ENCODE measurements around the gene RAB19. TPM values are rescaled to one million over a fixed set of nuclear protein-coding genes. Genes with fewer than 3 reads are reported as not detected.
A peak's percentile ranks its signal among the peaks of the same experiment; 100 is the strongest.

RAB19 gene
- total RNA-seq, 1 experiment from 2014 or later, result 0.92 TPM

- no TSS peak for BruUV-seq (replicated peaks)
- no peak for ATAC-seq
- Histone ChIP-seq H3K27me3 (ENCODE audit: control insufficient read depth, insufficient read depth, low read length) (no peaks in the 10 kb centered on the region), H3K9me3 (ENCODE audit: control insufficient read depth, insufficient read depth, low read depth, low read length) (no peaks in the 10 kb centered on the region), H3K36me3 (ENCODE audit: control insufficient read depth, insufficient read depth, low read length) (no peaks in the 10 kb centered on the region), H3K4me1 (ENCODE audit: control insufficient read depth, insufficient read depth, low read length) (no peaks in the 10 kb centered on the region), H3K27ac (ENCODE audit: low read length) (no peak overlapping the region), H3K4me3 (ENCODE audit: low read depth in 2 of 2, low read length in 2 of 2) (no peak overlapping the region)
- POLR2A ChIA-PET, result no interaction called here
- DNase-seq (ENCODE audit: low read depth, low spot score), result no peak
- TF ChIP-seq TCF7L2 (IDR thresholded peaks at IDR 0.05; ENCODE audit: low read depth, low read length) (no peak), SIN3A (IDR thresholded peaks at IDR 0.05; ENCODE audit: borderline replicate concordance, insufficient read depth, low read depth, low read length) (no peak), POLR2AphosphoS5 (IDR thresholded peaks at IDR 0.05; ENCODE audit: low read depth, low read length) (no peak)
- intact Hi-C loops (cut with micrococcal nuclease; ENCODE audit: unreplicated experiment) (no loop called here), in situ Hi-C loops (cut with HindIII; ENCODE audit: low pct_unique_long_range_greater_than_20kb, low sequenced_read_pairs) (no loop called here)
- CTCF ChIA-PET, result no interaction called here
Measured at GRCh38 chr7:140441519-140441918, 37.7 kb downstream of the RAB19 start.

DNA sequence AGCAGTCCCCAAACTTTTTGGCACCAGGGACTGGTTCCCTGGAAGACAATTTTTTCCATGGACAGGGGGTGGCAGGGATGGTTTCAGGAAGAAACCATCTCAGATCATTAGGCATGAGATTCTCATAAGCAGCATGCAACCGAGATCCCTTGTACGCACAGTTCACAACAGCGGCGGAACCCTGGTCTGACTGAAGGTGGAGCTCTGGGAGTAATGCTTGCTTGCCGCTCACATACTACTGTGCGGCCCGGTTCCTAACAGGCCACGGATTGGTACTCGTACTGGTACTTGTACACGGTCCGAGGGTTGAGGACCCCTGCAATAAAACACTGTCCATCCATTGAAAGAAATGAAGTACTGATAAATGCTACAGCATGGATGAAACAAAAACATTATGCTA lies 42.6 kb downstream of the RAB19 start:
- CTCF ChIA-PET, result interaction anchor here (0.6 kb wide), 1 partner anchor 23 kb away, joined by 4 read pairs; no protein-coding TSS in a partner anchor
- intact Hi-C loops (cut with micrococcal nuclease; ENCODE audit: unreplicated experiment), result no loop called here
- ATAC-seq, result peak; percentile 46; the same call in 1 of the 2 replicates

More for the DNA sequence above, 42.6 kb downstream of the RAB19 start:
- no peak overlapping the region for H3K4me3 ChIP-seq (ENCODE audit: low read depth in 2 of 2, low read length in 2 of 2)
- no peaks in the 10 kb centered on the region for H3K4me1 ChIP-seq (ENCODE audit: control insufficient read depth, insufficient read depth, low read length)
- DNase-seq (ENCODE audit: low read depth, low spot score), result no peak
- TF ChIP-seq REST (IDR thresholded peaks at IDR 0.05; ENCODE audit: insufficient read depth in 1 of 2, low read depth in 2 of 2, low read length in 1 of 2) (no peak), POLR2AphosphoS5 (IDR thresholded peaks at IDR 0.05; ENCODE audit: low read depth, low read length) (no peak), SIN3A (IDR thresholded peaks at IDR 0.05; ENCODE audit: borderline replicate concordance, insufficient read depth, low read depth, low read length) (no peak), TCF7L2 (IDR thresholded peaks at IDR 0.05; ENCODE audit: low read depth, low read length) (no peak)
- TF ChIP-seq, protein P1, sequence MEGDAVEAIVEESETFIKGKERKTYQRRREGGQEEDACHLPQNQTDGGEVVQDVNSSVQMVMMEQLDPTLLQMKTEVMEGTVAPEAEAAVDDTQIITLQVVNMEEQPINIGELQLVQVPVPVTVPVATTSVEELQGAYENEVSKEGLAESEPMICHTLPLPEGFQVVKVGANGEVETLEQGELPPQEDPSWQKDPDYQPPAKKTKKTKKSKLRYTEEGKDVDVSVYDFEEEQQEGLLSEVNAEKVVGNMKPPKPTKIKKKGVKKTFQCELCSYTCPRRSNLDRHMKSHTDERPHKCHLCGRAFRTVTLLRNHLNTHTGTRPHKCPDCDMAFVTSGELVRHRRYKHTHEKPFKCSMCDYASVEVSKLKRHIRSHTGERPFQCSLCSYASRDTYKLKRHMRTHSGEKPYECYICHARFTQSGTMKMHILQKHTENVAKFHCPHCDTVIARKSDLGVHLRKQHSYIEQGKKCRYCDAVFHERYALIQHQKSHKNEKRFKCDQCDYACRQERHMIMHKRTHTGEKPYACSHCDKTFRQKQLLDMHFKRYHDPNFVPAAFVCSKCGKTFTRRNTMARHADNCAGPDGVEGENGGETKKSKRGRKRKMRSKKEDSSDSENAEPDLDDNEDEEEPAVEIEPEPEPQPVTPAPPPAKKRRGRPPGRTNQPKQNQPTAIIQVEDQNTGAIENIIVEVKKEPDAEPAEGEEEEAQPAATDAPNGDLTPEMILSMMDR (IDR thresholded peaks at IDR 0.05), result no peak
- no peaks in the 10 kb centered on the region for H3K36me3 ChIP-seq (ENCODE audit: control insufficient read depth, insufficient read depth, low read length)
- in situ Hi-C loops (cut with HindIII; ENCODE audit: low pct_unique_long_range_greater_than_20kb, low sequenced_read_pairs), result no loop called here
- H3K9me3 ChIP-seq (ENCODE audit: control insufficient read depth, insufficient read depth, low read depth, low read length), result no peaks in the 10 kb centered on the region
- no peaks in the 10 kb centered on the region for H3K27me3 ChIP-seq (ENCODE audit: control insufficient read depth, insufficient read depth, low read length)
- POLR2A ChIA-PET, result no interaction called here
- no peak overlapping the region for H3K27ac ChIP-seq (ENCODE audit: low read length)
- BruUV-seq (replicated peaks), result no TSS peak
